ENCODE results near the gene MTFR1L.

The MTFR1L gene

DNA sequence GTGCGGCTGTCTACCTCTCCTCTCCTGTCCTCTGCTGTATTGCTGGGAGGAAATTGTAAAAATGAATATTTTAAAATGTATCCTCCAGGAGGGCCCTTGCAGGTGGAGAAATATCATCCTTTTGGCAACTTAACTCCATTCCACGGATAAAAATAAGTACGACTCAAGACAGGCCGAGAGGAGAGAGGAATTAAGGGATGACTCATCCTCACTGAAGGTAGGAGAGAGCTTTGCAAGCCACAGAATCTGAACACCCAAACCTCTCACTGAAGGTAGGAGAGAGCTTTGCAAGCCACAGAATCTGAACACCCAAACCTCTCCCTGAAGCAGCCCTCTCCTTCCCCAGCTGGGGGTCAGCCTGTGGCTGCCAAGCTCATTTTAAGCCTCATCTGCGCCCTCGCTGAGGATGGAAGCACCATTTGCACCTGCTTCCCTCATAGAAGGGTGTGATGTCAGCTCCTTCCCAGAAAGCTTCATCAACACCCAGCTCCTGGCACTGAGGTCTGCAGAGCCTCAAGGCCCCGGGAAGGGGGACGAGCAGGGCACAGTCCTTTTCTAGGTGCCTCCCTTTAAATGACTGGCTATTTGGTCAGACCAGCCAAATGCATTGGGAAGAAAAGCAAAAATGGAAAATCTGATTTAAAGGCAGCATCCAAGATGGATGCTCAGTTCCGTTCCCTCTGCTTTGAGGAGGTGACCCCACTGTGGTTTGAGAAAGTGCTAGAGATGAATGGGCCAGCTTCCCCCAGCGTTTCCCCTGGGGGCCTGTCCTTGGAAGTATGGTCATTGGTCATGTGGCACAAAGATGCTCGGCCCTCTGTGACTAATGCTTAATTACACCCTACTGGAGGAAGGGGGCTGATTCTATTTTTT lies 32.6 kb upstream of the MTFR1L start:
- Histone ChIP-seq H3K4me3 (no peak overlapping the region), H3K27ac (no peak overlapping the region)

DNA sequence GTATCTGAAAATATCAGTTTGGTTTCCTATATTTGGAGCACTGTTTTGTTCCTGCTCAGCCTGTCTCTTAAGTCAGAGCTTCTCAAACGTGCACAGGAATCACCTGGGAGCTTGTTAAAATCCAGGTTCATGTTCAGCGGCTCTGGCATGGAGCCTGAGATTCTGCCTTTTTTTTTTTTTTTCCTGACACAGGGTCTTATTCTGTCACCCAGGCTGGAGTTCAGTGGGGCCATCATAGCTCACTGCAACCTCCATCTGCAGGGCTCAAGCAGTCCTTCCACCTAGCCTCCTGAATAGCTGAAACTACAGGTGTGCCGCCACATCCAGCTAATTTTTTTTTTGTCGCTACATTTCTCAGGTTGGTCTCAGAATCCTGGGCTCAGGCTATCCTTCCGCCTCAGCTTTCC lies 32.0 kb upstream of the MTFR1L start:
- H3K27ac ChIP-seq: no peak overlapping the region
- no peak overlapping the region for H3K4me3 ChIP-seq

GRCh38 chr1:25790472-25790871 lies 29.3 kb upstream of the MTFR1L start:
- H3K27ac ChIP-seq: no peak overlapping the region

DNA sequence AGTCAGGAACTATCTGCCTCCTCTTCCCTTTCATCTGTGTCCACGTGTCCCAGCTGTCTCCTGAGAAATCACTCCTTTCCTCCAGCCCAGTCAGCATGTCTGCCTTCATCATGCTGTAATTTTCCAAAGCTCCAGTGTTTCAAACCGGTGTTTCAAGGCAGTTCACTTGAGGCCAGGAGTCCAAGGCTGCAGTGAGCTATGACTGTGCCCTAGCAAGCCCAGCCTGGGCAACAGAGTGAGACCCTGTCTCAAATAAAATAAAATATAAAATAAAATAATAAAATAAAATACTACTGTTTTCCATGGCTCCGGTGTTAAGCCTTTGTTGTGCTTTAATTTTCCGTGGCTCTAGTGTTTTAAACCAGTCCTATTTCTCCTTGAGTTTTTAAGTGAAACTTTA lies 27.6 kb upstream of the MTFR1L start:
- Histone ChIP-seq H3K4me3 (no peak overlapping the region), H3K27ac (no peak overlapping the region)

More at GRCh38 chr1:25790472-25790871, 29.3 kb upstream of the MTFR1L start:
- H3K4me3 ChIP-seq: no peak overlapping the region

GRCh38 chr1:25793585-25794170 lies 26.1 kb upstream of the MTFR1L start:
- H3K27ac ChIP-seq: no peak overlapping the region
- no peak overlapping the region for H3K4me3 ChIP-seq

GRCh38 chr1:25794325-25794724 lies 25.4 kb upstream of the MTFR1L start:
- Histone ChIP-seq H3K27ac (no peak overlapping the region), H3K4me3 (no peak overlapping the region)

DNA sequence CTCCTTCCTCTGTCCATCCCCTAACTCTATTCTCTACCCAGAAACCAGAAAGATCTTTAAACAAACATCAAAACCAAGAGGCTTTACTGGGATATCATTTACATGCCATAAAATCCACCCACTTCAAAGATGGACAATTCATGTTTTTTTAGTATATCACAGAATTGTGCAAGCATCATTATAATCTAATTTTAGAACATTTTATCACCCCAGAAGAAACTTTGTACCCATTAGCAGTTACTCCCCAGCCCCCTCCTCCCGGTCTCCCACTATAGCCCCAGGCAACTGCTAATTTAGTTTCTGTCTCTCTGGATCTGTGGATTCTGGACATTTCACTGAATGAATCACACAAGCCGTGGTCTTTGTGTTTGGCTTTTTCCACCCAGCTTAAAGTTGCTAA lies 24.5 kb upstream of the MTFR1L start:
- Histone ChIP-seq H3K4me3 (no peak overlapping the region), H3K27ac (no peak overlapping the region)

DNA sequence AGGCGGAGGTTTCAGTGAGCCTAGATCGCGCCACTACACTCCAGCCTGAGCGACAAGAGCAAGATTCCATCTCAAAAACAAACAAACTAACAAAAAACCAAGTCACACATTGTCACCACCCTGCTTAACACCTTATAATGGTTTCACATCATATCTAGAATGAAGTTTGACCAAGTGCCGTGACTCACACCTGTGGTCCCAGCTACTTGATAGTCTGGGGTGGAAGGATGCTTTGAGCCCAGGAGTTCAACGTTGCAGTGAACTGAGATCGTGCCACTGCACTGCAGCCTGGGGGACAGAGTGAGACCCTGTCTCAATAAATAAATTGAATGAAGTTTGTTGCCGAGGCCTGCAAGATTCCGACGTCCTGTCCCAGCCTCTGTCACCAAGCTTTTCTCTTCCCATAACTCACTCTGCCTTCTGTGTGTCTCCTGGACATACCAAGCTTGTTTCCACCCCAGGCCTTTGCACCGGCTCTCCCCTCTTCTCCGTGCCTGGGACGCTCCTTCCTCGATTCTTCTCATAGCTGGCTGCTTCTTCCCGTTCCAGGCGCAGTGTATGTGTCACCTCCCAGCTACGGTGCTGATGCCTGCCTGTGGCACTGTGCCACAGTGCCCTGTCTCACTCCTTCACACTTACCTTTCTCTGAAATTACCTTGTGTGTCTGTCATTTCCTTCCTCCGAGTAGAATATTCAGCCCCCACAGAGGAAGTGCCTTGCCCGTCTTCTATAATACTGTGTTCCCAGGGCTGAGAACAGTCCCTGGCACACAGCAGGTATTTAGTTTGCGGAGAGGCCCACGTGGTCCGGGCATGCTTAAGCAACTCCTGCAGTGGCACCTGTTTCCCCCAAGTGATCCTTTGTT lies 23.6 kb upstream of the MTFR1L start:
- no peak overlapping the region for H3K4me3 ChIP-seq
- H3K27ac ChIP-seq: peak overlapping the region in 8 of 21 experiments; percentile 4 to 52 (median 24)

DNA sequence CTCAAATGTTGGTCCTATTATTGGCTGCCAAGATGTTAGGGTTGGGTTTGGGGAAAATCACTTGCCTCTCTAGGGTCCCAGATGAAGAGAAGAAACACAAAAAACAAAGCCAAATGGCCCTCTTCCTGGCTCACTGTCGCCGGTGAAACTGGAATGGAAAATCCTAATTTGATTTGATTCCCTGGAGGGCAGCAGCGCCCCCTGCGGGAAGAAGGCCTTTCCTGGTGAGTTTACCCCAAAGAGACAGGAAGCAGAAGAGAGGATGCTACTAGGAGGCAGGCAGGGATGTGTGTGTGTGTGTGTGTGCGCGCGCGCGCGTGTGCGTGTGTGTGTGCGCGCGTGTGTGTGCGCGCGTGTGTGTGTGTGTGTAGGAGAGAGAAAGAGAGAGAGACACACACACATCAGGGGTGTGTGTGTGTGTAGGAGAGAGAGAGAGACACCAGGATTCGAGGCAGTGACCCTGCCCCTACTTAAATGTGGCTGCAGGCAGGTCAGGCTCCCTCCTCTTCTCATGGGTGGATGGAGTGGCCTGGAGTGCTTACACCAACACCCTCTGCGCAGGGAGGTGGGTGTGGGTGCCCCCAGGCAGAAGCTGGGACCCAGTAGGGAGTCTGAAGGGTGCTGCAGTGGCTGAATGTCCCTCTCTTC lies 22.8 kb upstream of the MTFR1L start:
- Histone ChIP-seq H3K4me3 (no peak overlapping the region), H3K27ac (peak overlapping the region in 8 of 21 experiments; percentile 6 to 55 (median 32))

- no peak overlapping the region for H3K4me3 ChIP-seq
- H3K27ac ChIP-seq: no peak overlapping the region
These were observed 21.8 kb upstream of the MTFR1L start for GRCh38 chr1:25797939-25798338.

GRCh38 chr1:25798666-25799351 lies 20.9 kb upstream of the MTFR1L start:
- Histone ChIP-seq H3K27ac (peak overlapping the region in 4 of 21 experiments; percentile 10 to 92 (median 52)), H3K4me3 (no peak overlapping the region)

DNA sequence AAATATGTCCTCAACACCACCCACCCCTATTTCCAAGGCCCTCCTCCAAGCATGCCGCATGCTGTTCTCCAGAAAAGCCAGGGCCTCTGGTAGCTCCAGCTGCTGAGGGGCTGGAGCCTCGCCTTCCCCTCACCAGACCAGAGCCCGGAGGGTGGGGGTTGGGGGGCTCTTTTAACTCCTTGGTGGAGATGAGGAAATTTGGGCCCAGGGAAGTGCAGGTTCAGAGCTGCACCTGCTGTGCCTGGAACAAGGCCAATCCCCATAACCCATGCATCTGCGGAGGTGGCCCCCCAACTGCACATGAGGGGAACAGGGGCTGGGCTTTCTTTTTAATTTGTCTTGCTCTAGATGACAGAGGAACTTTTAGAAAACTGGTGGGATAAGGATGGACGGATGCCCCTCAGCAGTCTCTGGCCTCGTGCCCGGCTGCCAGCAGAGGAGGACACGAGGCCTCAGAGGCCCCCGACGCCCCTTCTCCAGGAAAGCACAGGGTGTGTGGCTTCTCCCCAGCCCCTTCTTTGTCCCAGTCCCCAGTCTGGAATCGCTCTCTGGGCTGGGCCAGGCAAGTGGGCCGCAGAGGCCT lies 20.3 kb upstream of the MTFR1L start:
- peak overlapping the region; percentile 26 to 69 (median 40) for H3K4me3 ChIP-seq

DNA sequence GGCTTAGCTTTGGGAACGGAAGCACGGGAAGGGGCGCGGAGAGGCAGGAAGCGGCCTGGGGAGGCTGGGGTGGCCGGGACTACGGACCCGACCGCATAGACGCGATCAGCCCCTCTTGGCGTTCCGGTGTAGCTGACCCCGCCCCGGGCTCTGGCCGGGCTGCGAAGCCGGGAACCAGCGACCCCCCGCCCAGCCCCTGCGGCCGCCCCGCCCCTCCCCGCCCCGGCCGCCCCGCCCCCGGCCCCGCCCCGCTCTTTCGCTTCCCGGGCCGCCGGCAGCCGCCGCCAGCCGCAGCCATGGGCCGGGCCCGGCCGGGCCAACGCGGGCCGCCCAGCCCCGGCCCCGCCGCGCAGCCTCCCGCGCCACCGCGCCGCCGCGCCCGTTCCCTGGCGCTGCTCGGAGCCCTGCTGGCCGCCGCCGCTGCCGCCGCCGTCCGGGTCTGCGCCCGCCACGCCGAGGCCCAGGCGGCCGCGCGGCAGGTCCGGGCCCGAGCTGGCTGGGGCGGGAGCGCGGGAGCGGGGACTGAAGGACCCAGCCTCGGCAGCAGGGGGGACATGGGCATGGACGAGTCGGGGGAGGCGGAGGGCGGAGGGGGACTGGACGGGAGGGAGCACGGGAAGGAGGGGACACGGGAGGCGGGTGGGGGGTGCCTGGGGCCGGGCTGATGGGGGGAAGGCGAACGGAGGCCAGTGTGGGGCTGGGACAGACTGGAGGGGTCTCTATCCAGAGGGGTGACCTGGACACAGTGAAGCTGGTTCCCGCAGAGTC lies 19.6 kb upstream of the MTFR1L start, which contains the start of gene SELENON:
SELENON (plus strand) TSS at position 259 of the 768 bp plus-strand sequence; CDS start at position 297, 38 bp downstream.
- Histone ChIP-seq H3K4me3 (peak within 1 kb of the TSS; percentile 44 to 69 (median 56)), H3K27ac (peak within 1 kb of the TSS; percentile 42 to 92 (median 83))

More for the DNA sequence above, 20.3 kb upstream of the MTFR1L start:
- peak overlapping the region in 20 of 21 experiments; percentile 66 to 92 (median 84) for H3K27ac ChIP-seq

- H3K27ac ChIP-seq: peak overlapping the region in 19 of 21 experiments; percentile 12 to 90 (median 77)
- peak overlapping the region; percentile 44 to 69 (median 56) for H3K4me3 ChIP-seq
These were observed 18.9 kb upstream of the MTFR1L start for GRCh38 chr1:25800703-25801377.

- Histone ChIP-seq H3K27ac (peak overlapping the region in 1 of 21 experiments; percentile 20), H3K4me3 (no peak overlapping the region)
These were observed 16.8 kb upstream of the MTFR1L start for GRCh38 chr1:25802915-25803314.

GRCh38 chr1:25803368-25803767 lies 16.4 kb upstream of the MTFR1L start:
- peak overlapping the region in 1 of 21 experiments; percentile 60 for H3K27ac ChIP-seq
- no peak overlapping the region for H3K4me3 ChIP-seq

Measured in skin epidermis (tissue), 12 donors.